ENCODE results near the gene TMEM232. TPM values are rescaled to one million over a fixed set of nuclear protein-coding genes. Genes with fewer than 3 reads are reported as not detected.

TMEM232 gene
- total and polyA plus RNA-seq, 2 of the 4 experiments (the other 2 are of a cell fraction) = 0.17 to 0.36 TPM

GRCh38 chr5:110634475-110634874 lies 92.0 kb downstream of the TMEM232 start:
- Histone ChIP-seq H2BK5ac (ENCODE audit: low read depth, low read length, poor library complexity, severe bottlenecking) (no peak overlapping the region), H2BK120ac (ENCODE audit: low read depth, low read length) (no peak overlapping the region), H3K27me3 (ENCODE audit: control insufficient read depth, insufficient read depth, low read length) (no peaks in the 10 kb centered on the region; the same call in 1 of the 2 replicates), H2AFZ (replicated peaks; ENCODE audit: low read length, poor library complexity) (no peak overlapping the region), H2AK9ac (replicated peaks; ENCODE audit: low read depth, low read length, poor library complexity) (no peak overlapping the region), H2BK15ac (ENCODE audit: low read depth, low read length) (no peak overlapping the region), H3K9ac (ENCODE audit: low read depth, low read length) (no peak overlapping the region), H3K4me1 (ENCODE audit: control insufficient read depth, insufficient read depth, low read length) (no peaks in the 10 kb centered on the region), H3K4me2 (ENCODE audit: low read depth, low read length) (no peak overlapping the region), H4K20me1 (ENCODE audit: insufficient read depth, low read length) (no peaks in the 10 kb centered on the region), H4K5ac (ENCODE audit: low read depth, low read length) (no peak overlapping the region), H3K4ac (ENCODE audit: low read depth, low read length) (no peak overlapping the region), H3K36me3 (ENCODE audit: control insufficient read depth, insufficient read depth, low read length) (no peaks in the 10 kb centered on the region), H2BK20ac (ENCODE audit: low read depth, low read length) (no peak overlapping the region), H3K79me1 (ENCODE audit: low read depth in 1 of 2, low read length in 2 of 2) (no peaks in the 10 kb centered on the region), H2AK5ac (ENCODE audit: low read depth, low read length) (no peak overlapping the region), H3K27ac (ENCODE audit: insufficient read depth, low read length) (no peak overlapping the region), H3K14ac (replicated peaks; ENCODE audit: low read depth, low read length) (no peak overlapping the region), H3K23ac (ENCODE audit: low read depth, low read length) (no peak overlapping the region), H3K18ac (ENCODE audit: low read depth, low read length) (no peak overlapping the region), H3K9me1 (ENCODE audit: insufficient read depth, low read length) (no peaks in the 10 kb centered on the region), H3K9me3 (ENCODE audit: control insufficient read depth, insufficient read depth, low read length) (no peaks in the 10 kb centered on the region), H3K56ac (ENCODE audit: extremely low read depth, insufficient read depth, low read length) (no peak overlapping the region), H4K91ac (ENCODE audit: insufficient read depth, low read depth, low read length) (no peak overlapping the region), H3K4me3 (ENCODE audit: insufficient read depth, low read depth, low read length) (no peak overlapping the region), H4K8ac (ENCODE audit: low read depth in 2 of 2, low read length in 2 of 2) (no peak overlapping the region)
- no TSS peak for BruUV-seq (replicated peaks)
- ATAC-seq (ENCODE audit: low read depth) (no peak), DNase-seq (no peak)
- in situ Hi-C loops (cut with MboI; ENCODE audit: low sequenced_read_pairs) = no loop called here
- dilution Hi-C loops (cut with HindIII; ENCODE audit: low sequenced_read_pairs, unreplicated experiment) = no loop called here
- CTCF ChIA-PET = no interaction called here
- POLR2A ChIA-PET (ENCODE audit: unreplicated experiment) = no interaction called here
- no peak for TF ChIP-seq RFX5 (IDR thresholded peaks at IDR 0.05; ENCODE audit: low read depth, low read length)
- TF ChIP-seq CEBPB (IDR thresholded peaks at IDR 0.05; ENCODE audit: low read depth, low read length) = no peak
- TF ChIP-seq MAZ (IDR thresholded peaks at IDR 0.05; ENCODE audit: borderline replicate concordance, low read depth, low read length) = no peak
- no peak for TF ChIP-seq MAFK (IDR thresholded peaks at IDR 0.05; ENCODE audit: low read depth, low read length)
- no peak for TF ChIP-seq POLR2A (IDR thresholded peaks at IDR 0.05; ENCODE audit: low read depth, low read length)
- TF ChIP-seq MXI1 (IDR thresholded peaks at IDR 0.05; ENCODE audit: borderline replicate concordance, low read depth, low read length) = no peak
- no peak for TF ChIP-seq RAD21 (IDR thresholded peaks at IDR 0.05; ENCODE audit: low read length)
- no peak for TF ChIP-seq RCOR1 (IDR thresholded peaks at IDR 0.05; ENCODE audit: insufficient replicate concordance, low read length)
- TF ChIP-seq, protein P1, sequence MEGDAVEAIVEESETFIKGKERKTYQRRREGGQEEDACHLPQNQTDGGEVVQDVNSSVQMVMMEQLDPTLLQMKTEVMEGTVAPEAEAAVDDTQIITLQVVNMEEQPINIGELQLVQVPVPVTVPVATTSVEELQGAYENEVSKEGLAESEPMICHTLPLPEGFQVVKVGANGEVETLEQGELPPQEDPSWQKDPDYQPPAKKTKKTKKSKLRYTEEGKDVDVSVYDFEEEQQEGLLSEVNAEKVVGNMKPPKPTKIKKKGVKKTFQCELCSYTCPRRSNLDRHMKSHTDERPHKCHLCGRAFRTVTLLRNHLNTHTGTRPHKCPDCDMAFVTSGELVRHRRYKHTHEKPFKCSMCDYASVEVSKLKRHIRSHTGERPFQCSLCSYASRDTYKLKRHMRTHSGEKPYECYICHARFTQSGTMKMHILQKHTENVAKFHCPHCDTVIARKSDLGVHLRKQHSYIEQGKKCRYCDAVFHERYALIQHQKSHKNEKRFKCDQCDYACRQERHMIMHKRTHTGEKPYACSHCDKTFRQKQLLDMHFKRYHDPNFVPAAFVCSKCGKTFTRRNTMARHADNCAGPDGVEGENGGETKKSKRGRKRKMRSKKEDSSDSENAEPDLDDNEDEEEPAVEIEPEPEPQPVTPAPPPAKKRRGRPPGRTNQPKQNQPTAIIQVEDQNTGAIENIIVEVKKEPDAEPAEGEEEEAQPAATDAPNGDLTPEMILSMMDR (conservative IDR thresholded peaks at IDR 0.05; ENCODE audit: low read depth, low read length) = no peak
- TF ChIP-seq USF2 (IDR thresholded peaks at IDR 0.05; ENCODE audit: low read depth, low read length) = no peak
- intact Hi-C loops (cut with micrococcal nuclease) = no loop called here
